HepG2 (cell line): Measurements from ENCODE around the gene GGTA1. TPM values are rescaled to one million over a fixed set of nuclear protein-coding genes. Genes with fewer than 3 reads are reported as not detected.

Experiments
- EED ChIP-seq: sonication (generic); formaldehyde crosslinking; IDR thresholded peaks from 2 replicates; pipeline ENCODE4 v1.5.0; 2020; ENCODE audit warnings: mild to moderate bottlenecking, missing genetic modification reagents
- FOXJ3 ChIP-seq: sonication (generic); formaldehyde crosslinking; IDR thresholded peaks from 2 replicates; pipeline ENCODE4 v1.4.0; 2020; ENCODE audit warnings: missing genetic modification reagents, mild to moderate bottlenecking, borderline replicate concordance
- HNF1B ChIP-seq: sonication (generic); formaldehyde crosslinking; IDR thresholded peaks from 2 replicates; pipeline ENCODE4 v1.5.1; 2020; ENCODE audit warnings: mild to moderate bottlenecking, moderate library complexity, missing genetic modification reagents
- PAWR ChIP-seq: sonication (generic); formaldehyde crosslinking; IDR thresholded peaks from 2 replicates; pipeline ENCODE4 v1.4.0; 2020; ENCODE audit warnings: missing genetic modification reagents, mild to moderate bottlenecking, borderline replicate concordance
- PBX2 ChIP-seq: IDR thresholded peaks from 2 replicates; pipeline ENCODE4 v1.6.1; 2016; ENCODE audit warnings: control low read depth
- PHF21A ChIP-seq: sonication (generic); formaldehyde crosslinking; IDR thresholded peaks from 2 replicates; pipeline ENCODE4 v1.5.0; 2020; ENCODE audit warnings: mild to moderate bottlenecking, missing genetic modification reagents
- POLR2AphosphoS5 ChIP-seq: IDR thresholded peaks from 2 replicates; pipeline ENCODE4 v1.6.1; 2012; ENCODE audit warnings: low read depth, low read length
- SAFB2 ChIP-seq: sonication (generic); formaldehyde crosslinking; IDR thresholded peaks from 2 replicates; pipeline ENCODE4 v1.5.1; 2020; ENCODE audit warnings: missing genetic modification reagents, low read depth, mild to moderate bottlenecking, borderline replicate concordance
- SMARCE1 ChIP-seq: fragments of 450-650 bp; IDR thresholded peaks from 2 replicates; pipeline ENCODE4 v1.6.1; 2017; ENCODE audit warnings: borderline replicate concordance
- ZBTB40 ChIP-seq, 2 experiments: fragments of 450-650 bp in 1 of 2; sonication (generic) in 1 of 2; formaldehyde crosslinking in 1 of 2; IDR thresholded peaks; 2 replicates each; pipeline versions ENCODE4 v1.6.1 to v1.8.0; 2016 to 2022; ENCODE audit warnings: antibody characterized with exemption in 1 of 2, mild to moderate bottlenecking in 1 of 2, missing genetic modification reagents in 1 of 2
- ZMAT3 ChIP-seq: sonication (generic); formaldehyde crosslinking; conservative IDR thresholded peaks from 2 replicates; pipeline ENCODE4 v1.7.0; 2021; ENCODE audit warnings: missing genetic modification reagents
- ZNF530 ChIP-seq: sonication (generic); formaldehyde crosslinking; IDR thresholded peaks from 2 replicates; pipeline ENCODE4 v1.5.0; 2020; ENCODE audit warnings: low read depth, mild to moderate bottlenecking, missing genetic modification reagents
- ZNF563 ChIP-seq: sonication (generic); formaldehyde crosslinking; IDR thresholded peaks from 2 replicates; pipeline ENCODE4 v1.8.0; 2022; ENCODE audit warnings: mild to moderate bottlenecking, moderate library complexity, missing genetic modification reagents
- ZNF816 ChIP-seq: sonication (generic); formaldehyde crosslinking; IDR thresholded peaks from 2 replicates; pipeline ENCODE4 v1.8.0; 2022; ENCODE audit warnings: missing genetic modification reagents, mild to moderate bottlenecking, borderline replicate concordance
- ZNF891 ChIP-seq: sonication (generic); formaldehyde crosslinking; IDR thresholded peaks from 2 replicates; pipeline ENCODE4 v1.5.0; 2020; ENCODE audit warnings: mild to moderate bottlenecking, missing genetic modification reagents
- ZZZ3 ChIP-seq: sonication (generic); formaldehyde crosslinking; IDR thresholded peaks from 2 replicates; pipeline ENCODE4 v1.4.0; 2020; ENCODE audit warnings: missing genetic modification reagents, mild to moderate bottlenecking, borderline replicate concordance
- polyA plus RNA-seq, 8 experiments: library from polyadenylated mRNA; depleted of rRNA in 3 of 8; stranded (reverse) in 7 of 8; unstranded in 1 of 8; fragments of >200 nt; fragmentation: Illumina TruSeq in 4 of 8; extraction: Trizol in 4 of 8; gene quantifications; 2 replicates each; pipeline versions ENCODE4 v1.2.1 to v1.2.3, GENCODE V29; 2011 to 2016; ENCODE audit warnings: low read depth in 4 of 8, missing spikeins in 1 of 8, mixed read lengths in 1 of 8; ENCODE audit not compliant: insufficient read depth in 1 of 8
- total RNA-seq, 5 experiments: library from RNA; depleted of rRNA; stranded (reverse); fragments of >200 nt; fragmentation: Illumina TruSeq; extraction: Trizol; gene quantifications; 2 replicates each; pipeline ENCODE4 v1.2.3, GENCODE V29; 2016; ENCODE audit warnings: low read depth in 1 of 5
- TF ChIP-seq, protein P1 (sequence below): sonication (generic); formaldehyde crosslinking; IDR thresholded peaks from 2 replicates; pipeline ENCODE4 v1.4.0; 2020; ENCODE audit warnings: mild to moderate bottlenecking, missing genetic modification reagents

The GGTA1 gene
- total and polyA plus RNA-seq, 2 of the 13 experiments (the other 11 are each of a cell fraction or from before 2014, with no cell fraction given), result not detected

DNA sequence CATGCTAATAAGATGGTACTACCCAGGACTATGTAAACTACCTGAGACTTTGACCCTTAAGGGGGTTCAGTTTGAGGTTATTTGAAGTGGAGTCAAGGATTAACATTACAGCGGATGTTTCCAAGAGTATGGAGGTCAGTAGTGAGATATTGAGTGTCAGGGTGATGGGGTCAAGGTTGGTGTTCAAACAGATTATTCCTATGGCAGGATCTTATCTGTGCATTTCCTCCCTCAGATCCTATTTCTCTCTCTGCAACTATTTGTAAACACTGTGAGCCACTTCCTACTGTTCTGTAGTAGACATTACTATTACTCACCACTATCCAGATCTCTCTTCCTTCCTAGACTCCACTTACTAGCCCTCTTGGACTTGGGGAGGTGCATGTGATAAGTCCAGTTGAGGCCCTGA lies 75.6 kb downstream of the GGTA1 start (continued):
- TF ChIP-seq, protein P1, sequence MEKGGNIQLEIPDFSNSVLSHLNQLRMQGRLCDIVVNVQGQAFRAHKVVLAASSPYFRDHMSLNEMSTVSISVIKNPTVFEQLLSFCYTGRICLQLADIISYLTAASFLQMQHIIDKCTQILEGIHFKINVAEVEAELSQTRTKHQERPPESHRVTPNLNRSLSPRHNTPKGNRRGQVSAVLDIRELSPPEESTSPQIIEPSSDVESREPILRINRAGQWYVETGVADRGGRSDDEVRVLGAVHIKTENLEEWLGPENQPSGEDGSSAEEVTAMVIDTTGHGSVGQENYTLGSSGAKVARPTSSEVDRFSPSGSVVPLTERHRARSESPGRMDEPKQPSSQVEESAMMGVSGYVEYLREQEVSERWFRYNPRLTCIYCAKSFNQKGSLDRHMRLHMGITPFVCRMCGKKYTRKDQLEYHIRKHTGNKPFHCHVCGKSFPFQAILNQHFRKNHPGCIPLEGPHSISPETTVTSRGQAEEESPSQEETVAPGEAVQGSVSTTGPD (CRISPR knock-in tag), result no peak
- no peak for TF ChIP-seq SMARCE1
- TF ChIP-seq ZNF563 (CRISPR knock-in tag), result no peak
- no peak for TF ChIP-seq EED
- TF ChIP-seq POLR2AphosphoS5, result no peak
- no peak for TF ChIP-seq ZZZ3
- TF ChIP-seq FOXJ3 (CRISPR knock-in tag), result peak; percentile 93
- TF ChIP-seq SAFB2 (CRISPR knock-in tag), result no peak
- peak; percentile 57; the same call in 1 of the 2 replicates for TF ChIP-seq ZMAT3 (CRISPR knock-in tag)
- TF ChIP-seq ZNF816 (CRISPR knock-in tag), result no peak
- TF ChIP-seq PAWR (CRISPR knock-in tag), result no peak
- no peak for TF ChIP-seq PBX2 (CRISPR knock-in tag)
- no peak for TF ChIP-seq ZNF530
- 0 out of 2 replicates have a peak, but pooled peaks have one; percentile 39 for TF ChIP-seq HNF1B
- TF ChIP-seq PHF21A (CRISPR knock-in tag), result peak; percentile 67; the same call in 1 of the 2 replicates
- no peak for TF ChIP-seq ZBTB40 (IDR thresholded peaks at IDR 0.05)
- no peak for TF ChIP-seq ZBTB40 (CRISPR knock-in tag; IDR thresholded peaks at IDR 0.05)
- TF ChIP-seq ZNF891 (CRISPR knock-in tag), result no peak
